Measurements from ENCODE around the gene ABCB9.

The ABCB9 gene

GRCh38 chr12:122995503-122996187, 29.4 kb upstream of the ABCB9 start:
- Histone ChIP-seq H3K27ac (ENCODE audit: low read depth, low read length) (peak overlapping the region; percentile 5), H3K9ac (ENCODE audit: low read depth in 1 of 2, low read length in 2 of 2) (no peak overlapping the region), H3K4me1 (ENCODE audit: control insufficient read depth in 1 of 2, insufficient read depth in 2 of 2, low read length in 2 of 2) (peaks cover 14 to 15% of the 10 kb centered on the region in 2 donors), H3K27me3 (ENCODE audit: control insufficient read depth in 1 of 2, insufficient read depth in 2 of 2, low read length in 2 of 2) (no peaks in the 10 kb centered on the region), H3K36me3 (ENCODE audit: control insufficient read depth in 1 of 2, insufficient read depth in 2 of 2, low read length in 2 of 2) (peaks cover 0 to 17% of the 10 kb centered on the region in 2 donors), H3K4me3 (ENCODE audit: low read depth in 1 of 2, low read length in 2 of 2) (no peak overlapping the region), H3K9me3 (ENCODE audit: control insufficient read depth in 1 of 2, low read length in 2 of 2) (no peaks in the 10 kb centered on the region)

GRCh38 chr12:122994781-122995502, 28.7 kb upstream of the ABCB9 start:
- no peak overlapping the region for H3K9ac ChIP-seq (ENCODE audit: low read depth in 1 of 2, low read length in 2 of 2)
- no peaks in the 10 kb centered on the region for H3K27me3 ChIP-seq (ENCODE audit: control insufficient read depth in 1 of 2, insufficient read depth in 2 of 2, low read length in 2 of 2)
- no peaks in the 10 kb centered on the region for H3K9me3 ChIP-seq (ENCODE audit: control insufficient read depth in 1 of 2, low read length in 2 of 2)
- H3K4me3 ChIP-seq (ENCODE audit: low read depth in 1 of 2, low read length in 2 of 2) = no peak overlapping the region
- H3K27ac ChIP-seq (ENCODE audit: low read depth, low read length) = peak overlapping the region; percentile 5
- H3K36me3 ChIP-seq (ENCODE audit: control insufficient read depth in 1 of 2, insufficient read depth in 2 of 2, low read length in 2 of 2) = peaks cover 0 to 13% of the 10 kb centered on the region in 2 donors
- peaks cover 14 to 15% of the 10 kb centered on the region in 2 donors for H3K4me1 ChIP-seq (ENCODE audit: control insufficient read depth in 1 of 2, insufficient read depth in 2 of 2, low read length in 2 of 2)

- Histone ChIP-seq H3K36me3 (ENCODE audit: control insufficient read depth in 1 of 2, insufficient read depth in 2 of 2, low read length in 2 of 2) (peaks cover 0 to 5% of the 10 kb centered on the region in 2 donors), H3K9ac (ENCODE audit: low read depth in 1 of 2, low read length in 2 of 2) (peak overlapping the region in 1 of 2 donors; percentile 38), H3K4me3 (ENCODE audit: low read depth in 1 of 2, low read length in 2 of 2) (peak overlapping the region in 1 of 2 donors; percentile 54), H3K9me3 (ENCODE audit: control insufficient read depth in 1 of 2, low read length in 2 of 2) (no peaks in the 10 kb centered on the region), H3K4me1 (ENCODE audit: control insufficient read depth in 1 of 2, insufficient read depth in 2 of 2, low read length in 2 of 2) (peaks cover 14 to 15% of the 10 kb centered on the region in 2 donors), H3K27me3 (ENCODE audit: control insufficient read depth in 1 of 2, insufficient read depth in 2 of 2, low read length in 2 of 2) (no peaks in the 10 kb centered on the region), H3K27ac (ENCODE audit: low read depth, low read length) (no peak overlapping the region)
Measured at GRCh38 chr12:122994140-122994675, 27.9 kb upstream of the ABCB9 start.

- no peak overlapping the region for H3K27ac ChIP-seq (ENCODE audit: low read depth, low read length)
- peaks cover 0 to 11% of the 10 kb centered on the region in 2 donors for H3K36me3 ChIP-seq (ENCODE audit: control insufficient read depth in 1 of 2, insufficient read depth in 2 of 2, low read length in 2 of 2)
- H3K4me3 ChIP-seq (ENCODE audit: low read depth in 1 of 2, low read length in 2 of 2) = no peak overlapping the region
- no peaks in the 10 kb centered on the region for H3K9me3 ChIP-seq (ENCODE audit: control insufficient read depth in 1 of 2, low read length in 2 of 2)
- H3K27me3 ChIP-seq (ENCODE audit: control insufficient read depth in 1 of 2, insufficient read depth in 2 of 2, low read length in 2 of 2) = no peaks in the 10 kb centered on the region
- H3K4me1 ChIP-seq (ENCODE audit: control insufficient read depth in 1 of 2, insufficient read depth in 2 of 2, low read length in 2 of 2) = peaks cover 14 to 15% of the 10 kb centered on the region in 2 donors
- H3K9ac ChIP-seq (ENCODE audit: low read depth in 1 of 2, low read length in 2 of 2) = no peak overlapping the region
Measured at GRCh38 chr12:122992386-122992785, 26.1 kb upstream of the ABCB9 start.

GRCh38 chr12:122991623-122992275, 25.5 kb upstream of the ABCB9 start:
- peaks cover 0 to 13% of the 10 kb centered on the region in 2 donors for H3K36me3 ChIP-seq (ENCODE audit: control insufficient read depth in 1 of 2, insufficient read depth in 2 of 2, low read length in 2 of 2)
- H3K4me1 ChIP-seq (ENCODE audit: control insufficient read depth in 1 of 2, insufficient read depth in 2 of 2, low read length in 2 of 2) = peaks cover 14 to 15% of the 10 kb centered on the region in 2 donors
- H3K27me3 ChIP-seq (ENCODE audit: control insufficient read depth in 1 of 2, insufficient read depth in 2 of 2, low read length in 2 of 2) = no peaks in the 10 kb centered on the region
- H3K9ac ChIP-seq (ENCODE audit: low read depth in 1 of 2, low read length in 2 of 2) = no peak overlapping the region
- H3K27ac ChIP-seq (ENCODE audit: low read depth, low read length) = no peak overlapping the region
- no peak overlapping the region for H3K4me3 ChIP-seq (ENCODE audit: low read depth in 1 of 2, low read length in 2 of 2)
- no peaks in the 10 kb centered on the region for H3K9me3 ChIP-seq (ENCODE audit: control insufficient read depth in 1 of 2, low read length in 2 of 2)

GRCh38 chr12:122990961-122991622, 24.8 kb upstream of the ABCB9 start:
- no peaks in the 10 kb centered on the region for H3K9me3 ChIP-seq (ENCODE audit: control insufficient read depth in 1 of 2, low read length in 2 of 2)
- no peaks in the 10 kb centered on the region for H3K27me3 ChIP-seq (ENCODE audit: control insufficient read depth in 1 of 2, insufficient read depth in 2 of 2, low read length in 2 of 2)
- peaks cover 14 to 15% of the 10 kb centered on the region in 2 donors for H3K4me1 ChIP-seq (ENCODE audit: control insufficient read depth in 1 of 2, insufficient read depth in 2 of 2, low read length in 2 of 2)
- peaks cover 0 to 18% of the 10 kb centered on the region in 2 donors for H3K36me3 ChIP-seq (ENCODE audit: control insufficient read depth in 1 of 2, insufficient read depth in 2 of 2, low read length in 2 of 2)
- H3K4me3 ChIP-seq (ENCODE audit: low read depth in 1 of 2, low read length in 2 of 2) = no peak overlapping the region
- H3K27ac ChIP-seq (ENCODE audit: low read depth, low read length) = no peak overlapping the region
- no peak overlapping the region for H3K9ac ChIP-seq (ENCODE audit: low read depth in 1 of 2, low read length in 2 of 2)

GRCh38 chr12:122990561-122990960, 24.3 kb upstream of the ABCB9 start:
- Histone ChIP-seq H3K4me3 (ENCODE audit: low read depth in 1 of 2, low read length in 2 of 2) (no peak overlapping the region), H3K27ac (ENCODE audit: low read depth, low read length) (no peak overlapping the region), H3K4me1 (ENCODE audit: control insufficient read depth in 1 of 2, insufficient read depth in 2 of 2, low read length in 2 of 2) (peaks cover 10% of the 10 kb centered on the region in 2 donors), H3K9ac (ENCODE audit: low read depth in 1 of 2, low read length in 2 of 2) (no peak overlapping the region), H3K9me3 (ENCODE audit: control insufficient read depth in 1 of 2, low read length in 2 of 2) (no peaks in the 10 kb centered on the region), H3K27me3 (ENCODE audit: control insufficient read depth in 1 of 2, insufficient read depth in 2 of 2, low read length in 2 of 2) (no peaks in the 10 kb centered on the region), H3K36me3 (ENCODE audit: control insufficient read depth in 1 of 2, insufficient read depth in 2 of 2, low read length in 2 of 2) (peaks cover 0 to 18% of the 10 kb centered on the region in 2 donors)

- H3K36me3 ChIP-seq (ENCODE audit: control insufficient read depth in 1 of 2, insufficient read depth in 2 of 2, low read length in 2 of 2) = peaks cover 0 to 18% of the 10 kb centered on the region in 2 donors
- no peaks in the 10 kb centered on the region for H3K9me3 ChIP-seq (ENCODE audit: control insufficient read depth in 1 of 2, low read length in 2 of 2)
- no peak overlapping the region for H3K4me3 ChIP-seq (ENCODE audit: low read depth in 1 of 2, low read length in 2 of 2)
- H3K9ac ChIP-seq (ENCODE audit: low read depth in 1 of 2, low read length in 2 of 2) = no peak overlapping the region
- H3K27ac ChIP-seq (ENCODE audit: low read depth, low read length) = no peak overlapping the region
- peaks cover 10% of the 10 kb centered on the region in 2 donors for H3K4me1 ChIP-seq (ENCODE audit: control insufficient read depth in 1 of 2, insufficient read depth in 2 of 2, low read length in 2 of 2)
- H3K27me3 ChIP-seq (ENCODE audit: control insufficient read depth in 1 of 2, insufficient read depth in 2 of 2, low read length in 2 of 2) = no peaks in the 10 kb centered on the region
Measured at GRCh38 chr12:122989874-122990419, 23.7 kb upstream of the ABCB9 start.

GRCh38 chr12:122989225-122989839, 23.1 kb upstream of the ABCB9 start:
- peaks cover 0 to 18% of the 10 kb centered on the region in 2 donors for H3K36me3 ChIP-seq (ENCODE audit: control insufficient read depth in 1 of 2, insufficient read depth in 2 of 2, low read length in 2 of 2)
- H3K4me1 ChIP-seq (ENCODE audit: control insufficient read depth in 1 of 2, insufficient read depth in 2 of 2, low read length in 2 of 2) = peaks cover 10 to 15% of the 10 kb centered on the region in 2 donors
- no peak overlapping the region for H3K9ac ChIP-seq (ENCODE audit: low read depth in 1 of 2, low read length in 2 of 2)
- H3K27me3 ChIP-seq (ENCODE audit: control insufficient read depth in 1 of 2, insufficient read depth in 2 of 2, low read length in 2 of 2) = no peaks in the 10 kb centered on the region
- H3K4me3 ChIP-seq (ENCODE audit: low read depth in 1 of 2, low read length in 2 of 2) = no peak overlapping the region
- no peak overlapping the region for H3K27ac ChIP-seq (ENCODE audit: low read depth, low read length)
- no peaks in the 10 kb centered on the region for H3K9me3 ChIP-seq (ENCODE audit: control insufficient read depth in 1 of 2, low read length in 2 of 2)

Data from duodenal mucosa (tissue), 2 donors.